Measurements from ENCODE around the gene EPHA3. TPM values are rescaled to one million over a fixed set of nuclear protein-coding genes. Genes with fewer than 3 reads are reported as not detected.

EPHA3 gene
- polyA plus RNA-seq (ENCODE audit: insufficient read length in 4 of 4) = 1 to 10 TPM; 3.5 to 6.9 (median 5.8) TPM

DNA sequence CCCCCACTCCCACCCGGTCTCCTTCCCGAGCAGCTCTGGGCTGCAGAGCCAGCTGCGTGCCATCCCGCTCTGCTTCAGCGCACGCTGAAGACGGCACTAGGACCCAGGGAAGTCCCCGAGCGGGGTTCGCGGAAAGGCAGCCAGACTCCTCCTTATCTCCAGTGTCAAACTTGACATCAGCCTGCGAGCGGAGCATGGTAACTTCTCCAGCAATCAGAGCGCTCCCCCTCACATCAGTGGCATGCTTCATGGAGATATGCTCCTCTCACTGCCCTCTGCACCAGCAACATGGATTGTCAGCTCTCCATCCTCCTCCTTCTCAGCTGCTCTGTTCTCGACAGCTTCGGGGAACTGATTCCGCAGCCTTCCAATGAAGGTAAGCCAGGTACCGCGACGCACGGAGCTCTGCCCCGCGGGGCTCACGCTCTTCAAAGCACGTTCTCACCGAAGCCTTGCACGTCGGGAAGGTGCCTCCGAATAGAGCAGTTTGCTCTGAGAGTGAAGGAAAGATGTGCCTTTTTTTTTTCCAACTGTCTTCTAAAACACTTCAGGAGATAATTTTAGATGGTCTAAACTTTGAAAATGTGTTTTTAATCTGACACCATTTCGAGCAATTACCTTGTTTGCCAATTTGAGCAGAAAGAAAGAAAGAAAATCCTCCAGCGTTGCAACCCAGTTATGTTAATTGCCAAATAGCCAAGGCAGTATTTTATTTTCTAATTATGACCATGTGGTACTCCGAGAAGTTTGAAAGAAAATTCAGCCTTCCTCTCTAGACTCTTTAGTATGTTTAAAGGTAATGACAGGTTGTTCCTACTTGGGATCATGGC lies at the start of gene EPHA3:
EPHA3 (plus strand) TSS at position 161 of the 830 bp plus-strand sequence; CDS start at position 289, 128 bp downstream.
- DNase-seq (ENCODE audit: low read depth in 4 of 4, low spot score in 3 of 4) = peak; percentile 55 to 70 (median 62)

DNA sequence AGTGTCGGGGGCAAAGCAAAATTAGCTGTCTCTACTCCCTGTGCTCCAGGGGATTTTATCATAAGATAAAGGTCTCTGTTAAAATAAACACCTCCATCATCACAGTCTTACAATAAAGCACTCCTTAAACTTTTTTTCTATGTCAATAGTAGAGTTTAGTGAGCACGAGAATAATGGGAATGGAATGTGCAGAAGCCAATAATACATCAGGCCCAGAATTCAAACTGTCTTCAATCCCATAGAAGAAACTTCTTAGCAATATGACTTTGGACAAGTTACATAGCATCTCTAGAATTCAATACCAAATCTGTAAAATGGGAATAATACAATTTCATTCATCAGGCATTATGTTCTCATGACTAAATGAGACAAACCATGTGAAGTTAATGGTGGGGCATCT lies 49.0 kb upstream of the EPHA3 start:
- no peak for DNase-seq (ENCODE audit: low read depth in 4 of 4, low spot score in 3 of 4)

DNA sequence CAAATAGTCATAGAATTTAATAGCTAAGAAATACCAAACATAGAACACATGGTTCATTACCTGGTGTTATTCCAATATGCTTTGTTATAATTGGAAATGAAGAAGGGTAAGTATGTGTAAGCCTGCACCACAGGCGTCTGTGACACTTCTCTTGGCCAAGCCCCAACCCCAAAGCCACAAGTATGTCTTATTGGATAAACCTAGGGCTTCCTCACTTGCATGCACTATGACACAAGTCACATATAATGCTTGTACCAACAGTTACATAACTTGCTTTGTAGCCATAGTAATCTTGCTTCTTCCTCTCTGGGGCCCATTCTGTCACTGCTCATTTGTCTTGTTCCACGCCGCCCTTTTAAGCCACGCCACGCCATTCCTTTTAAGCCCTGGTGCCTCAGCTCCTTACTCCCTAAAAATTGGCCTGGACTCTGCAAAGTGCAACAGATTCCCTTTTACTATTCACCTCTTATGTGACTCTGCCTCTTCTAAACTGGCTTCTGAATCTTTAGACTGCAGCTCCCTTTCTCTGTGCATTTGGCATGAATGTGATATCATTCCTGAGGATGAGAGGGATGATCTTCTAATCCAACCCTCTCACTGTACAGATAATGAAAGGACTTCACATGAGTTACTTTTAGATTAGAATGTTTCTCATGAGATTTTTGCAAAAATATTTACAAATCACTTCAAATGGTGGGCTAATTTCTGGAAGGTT lies 48.1 kb upstream of the EPHA3 start:
- DNase-seq (ENCODE audit: low read depth in 4 of 4, low spot score in 3 of 4) = no peak

DNA sequence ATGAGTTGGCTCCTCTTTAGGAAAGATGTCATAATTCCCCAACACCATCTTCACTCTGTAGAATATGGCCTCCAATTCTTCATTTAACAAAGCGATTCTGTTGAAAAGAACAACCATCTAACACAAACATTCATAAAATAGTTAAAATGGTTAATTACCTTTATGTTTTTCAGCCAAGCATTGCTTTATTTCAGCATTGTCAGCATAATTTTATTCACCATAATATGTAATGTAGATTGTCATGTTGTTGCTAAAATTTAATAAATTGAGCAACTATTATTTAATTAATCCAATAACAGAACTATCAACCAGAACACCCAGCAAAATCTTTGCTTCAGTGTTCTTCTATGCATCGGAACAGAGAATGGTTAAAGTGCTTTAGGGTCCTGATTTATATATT lies 46.2 kb upstream of the EPHA3 start:
- no peak for DNase-seq (ENCODE audit: low read depth in 4 of 4, low spot score in 3 of 4)

DNA sequence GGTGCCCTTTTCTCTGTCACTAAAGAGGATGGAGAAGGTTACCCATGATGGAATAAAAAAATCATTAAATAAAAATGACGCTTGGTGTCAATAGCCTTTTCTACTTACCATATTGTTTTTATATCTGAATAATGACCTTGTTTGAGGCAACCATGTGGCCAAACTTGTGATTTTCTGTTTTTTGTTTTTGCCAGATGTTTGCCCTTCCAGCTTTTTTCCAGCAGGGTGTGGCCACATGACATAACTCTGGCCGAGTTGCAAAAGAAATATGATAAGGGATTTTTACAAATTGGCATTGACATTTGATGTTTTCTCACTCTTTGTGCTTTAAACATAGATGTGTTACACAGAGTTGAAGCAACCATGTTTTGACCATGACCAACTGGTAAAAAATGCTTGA lies 39.7 kb upstream of the EPHA3 start:
- no peak for DNase-seq (ENCODE audit: low read depth in 4 of 4, low spot score in 3 of 4)

DNA sequence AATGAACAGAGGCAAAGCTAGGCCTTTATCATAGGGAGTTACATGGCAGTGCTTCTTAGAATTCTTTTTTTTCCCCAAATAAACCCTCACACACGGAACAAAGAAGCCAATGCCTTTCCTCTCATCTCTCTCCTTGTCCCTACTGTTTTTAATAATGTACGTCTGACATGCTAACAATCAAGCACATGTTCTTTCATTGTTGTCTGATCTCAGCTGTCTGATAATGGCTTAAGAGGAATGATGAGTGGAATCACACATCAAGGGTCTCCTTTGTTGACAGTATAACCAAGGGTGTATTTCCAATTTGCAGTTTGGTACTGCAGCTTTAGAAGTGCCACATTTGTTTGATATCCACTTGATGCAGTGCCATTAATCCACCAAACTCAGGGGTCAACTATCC lies 34.8 kb upstream of the EPHA3 start:
- DNase-seq (ENCODE audit: low read depth in 4 of 4, low spot score in 3 of 4) = no peak

DNA sequence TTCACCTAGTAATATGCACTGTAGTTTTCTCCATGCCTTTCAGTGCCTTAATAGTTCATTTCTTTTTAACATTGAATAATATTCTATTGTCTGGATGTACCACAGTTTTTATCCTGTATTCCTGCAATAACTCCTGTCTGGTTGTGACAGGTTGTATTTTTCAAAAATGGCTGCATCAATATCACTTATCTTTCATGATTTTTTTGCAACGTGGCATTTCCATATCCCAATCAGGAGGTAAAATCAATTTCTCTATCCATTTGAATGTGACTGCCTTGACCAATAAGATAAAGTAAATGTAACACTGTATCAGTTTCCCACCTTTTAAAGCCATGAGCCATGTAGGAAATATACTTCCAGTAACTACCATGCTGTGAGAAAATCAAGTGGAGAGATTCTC lies 27.5 kb upstream of the EPHA3 start:
- DNase-seq (ENCODE audit: low read depth in 4 of 4, low spot score in 3 of 4) = no peak

DNA sequence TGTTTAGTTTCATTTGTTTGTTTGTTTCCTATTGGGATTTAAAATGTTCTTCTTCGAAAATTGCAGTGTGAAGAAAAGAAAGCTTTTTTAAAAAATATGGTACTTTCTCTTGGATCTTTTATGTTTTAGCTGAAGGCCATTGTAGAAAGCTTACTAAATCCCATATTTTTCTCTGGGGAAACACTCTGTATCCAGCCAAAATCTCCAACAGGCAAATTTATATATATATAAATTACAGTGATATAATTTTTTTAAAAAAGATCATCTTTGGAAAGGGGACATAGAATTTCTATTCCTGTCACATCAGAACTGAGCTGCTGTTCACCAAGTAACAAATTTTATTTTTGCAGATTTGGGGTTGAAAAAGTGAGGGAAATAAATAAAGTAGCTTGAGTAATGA lies 19.6 kb upstream of the EPHA3 start:
- DNase-seq (ENCODE audit: low read depth in 4 of 4, low spot score in 3 of 4) = no peak

DNA sequence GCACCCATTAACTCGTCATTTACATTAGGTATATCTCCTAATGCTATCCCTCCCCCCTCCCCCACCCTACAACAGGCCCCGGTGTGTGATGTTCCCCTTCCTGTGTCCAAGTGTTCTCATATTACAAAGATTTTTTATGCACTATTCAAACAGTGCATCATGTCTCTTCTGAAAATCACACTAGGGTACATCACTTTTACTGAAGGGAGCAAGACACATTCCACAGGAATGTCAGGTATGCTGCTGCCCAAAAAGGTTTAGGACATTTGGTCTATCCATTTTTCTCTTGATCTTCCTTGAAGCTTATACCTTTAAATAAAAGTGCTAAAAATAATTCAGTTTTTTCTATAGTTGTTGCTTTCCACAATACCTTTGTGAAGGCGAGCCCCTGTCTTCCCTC lies 9.2 kb upstream of the EPHA3 start:
- DNase-seq (ENCODE audit: low read depth in 4 of 4, low spot score in 3 of 4) = no peak

DNA sequence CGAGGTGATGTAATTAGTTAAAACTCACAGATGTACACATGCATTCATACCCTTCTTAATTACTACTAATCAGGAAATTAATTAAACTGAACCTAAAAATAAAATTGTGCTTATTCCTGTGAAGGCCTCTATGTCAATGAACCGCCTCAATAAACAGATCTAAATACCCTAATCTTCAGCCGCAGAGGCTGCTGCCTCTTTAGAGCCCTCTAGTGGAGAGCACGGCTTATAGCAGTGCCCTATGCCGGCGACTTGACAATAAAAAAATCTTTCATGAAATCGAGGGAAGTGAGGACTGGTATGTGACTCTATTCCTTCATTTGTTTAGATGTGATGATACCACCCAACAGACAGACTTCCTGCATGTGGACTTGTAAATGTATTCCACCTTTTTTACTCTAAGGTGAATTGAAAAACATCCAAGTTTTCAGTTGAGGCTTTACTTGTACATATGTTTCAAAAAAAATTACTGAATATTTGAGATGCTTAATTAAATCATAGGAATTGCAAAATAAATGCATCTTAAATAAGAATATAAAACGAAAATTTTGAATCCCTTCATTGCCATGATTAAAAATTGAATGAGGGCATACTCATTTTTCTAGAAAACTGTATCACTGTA lies 8.3 kb upstream of the EPHA3 start:
- DNase-seq (ENCODE audit: low read depth in 4 of 4, low spot score in 3 of 4) = no peak

DNA sequence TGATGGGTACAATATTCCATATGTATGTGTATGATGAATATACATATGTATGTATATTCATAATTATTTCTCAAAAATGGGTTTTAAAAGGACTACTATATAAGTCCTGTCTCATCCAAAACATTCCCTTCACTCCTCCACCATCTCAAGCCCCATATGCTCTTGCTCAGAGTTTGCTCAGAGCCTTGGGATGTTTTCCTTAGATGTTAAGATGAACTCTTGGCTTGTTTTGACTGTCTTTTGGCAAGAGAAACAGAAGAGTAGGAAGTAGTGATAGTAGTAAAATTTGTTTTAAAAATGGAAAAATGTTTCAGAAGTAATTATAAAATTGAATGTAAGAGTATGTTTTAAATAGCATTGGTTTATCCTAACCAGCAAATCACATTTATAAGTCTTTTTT lies 6.2 kb upstream of the EPHA3 start:
- DNase-seq (ENCODE audit: low read depth in 4 of 4, low spot score in 3 of 4) = no peak

DNA sequence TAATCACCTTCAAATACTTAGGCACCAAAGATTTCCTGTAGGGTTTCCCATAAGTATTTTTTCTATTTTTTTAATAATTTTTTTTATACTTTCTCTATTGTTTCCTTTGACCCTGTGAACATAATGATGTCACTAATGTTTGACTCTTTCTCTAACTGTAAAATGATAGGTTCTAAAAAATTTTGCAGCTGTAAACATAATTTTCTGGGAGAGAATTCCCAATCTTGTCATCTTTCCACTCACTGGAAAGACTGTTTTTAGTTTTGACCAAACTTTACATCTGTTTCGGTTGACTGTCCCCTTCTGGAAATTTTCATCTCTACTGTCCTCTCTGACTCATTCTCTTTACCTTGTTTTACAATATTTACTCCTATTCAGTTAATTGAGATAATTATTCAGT lies 5.5 kb upstream of the EPHA3 start:
- no peak for DNase-seq (ENCODE audit: low read depth in 4 of 4, low spot score in 3 of 4)

DNA sequence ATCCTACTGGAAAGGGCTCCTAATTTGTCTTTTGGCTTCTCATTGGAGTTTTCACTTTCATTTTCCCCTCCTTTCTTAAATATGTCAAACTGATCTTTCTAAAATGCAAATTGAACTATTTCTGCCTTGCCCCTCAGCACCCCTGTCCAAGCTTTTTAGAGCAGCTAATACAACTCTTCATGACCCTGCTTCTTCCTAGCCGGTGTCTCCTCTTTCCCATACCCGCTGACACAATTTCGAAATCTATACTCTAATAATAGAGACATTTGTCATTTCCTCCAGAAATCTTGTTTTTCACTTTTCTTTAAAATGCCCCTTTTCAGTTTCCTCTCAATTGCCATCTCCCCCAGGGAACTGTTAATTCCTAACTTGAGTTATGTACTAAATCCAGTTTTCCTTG lies 2.9 kb upstream of the EPHA3 start:
- DNase-seq (ENCODE audit: low read depth in 4 of 4, low spot score in 3 of 4) = no peak

DNA sequence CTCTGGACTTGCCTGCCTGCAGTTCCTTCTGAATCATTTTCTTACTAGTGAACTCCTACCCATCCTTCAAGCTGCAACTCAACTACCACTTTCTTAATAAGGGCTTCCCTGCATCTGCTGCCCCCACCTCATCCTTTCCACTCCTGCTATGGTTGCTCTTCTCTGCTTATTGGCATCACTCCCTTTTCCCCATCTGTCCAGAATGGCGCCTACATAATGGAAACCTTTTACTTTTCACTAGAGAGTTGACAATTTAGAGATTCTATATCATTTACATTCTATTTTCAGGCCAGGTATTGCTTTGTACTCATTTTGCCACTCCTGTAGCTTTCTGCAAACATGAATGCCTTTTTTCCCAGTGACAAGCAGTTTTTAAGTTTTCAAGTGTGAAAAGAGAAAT lies 1.9 kb upstream of the EPHA3 start:
- DNase-seq (ENCODE audit: low read depth in 4 of 4, low spot score in 3 of 4) = no peak

DNA sequence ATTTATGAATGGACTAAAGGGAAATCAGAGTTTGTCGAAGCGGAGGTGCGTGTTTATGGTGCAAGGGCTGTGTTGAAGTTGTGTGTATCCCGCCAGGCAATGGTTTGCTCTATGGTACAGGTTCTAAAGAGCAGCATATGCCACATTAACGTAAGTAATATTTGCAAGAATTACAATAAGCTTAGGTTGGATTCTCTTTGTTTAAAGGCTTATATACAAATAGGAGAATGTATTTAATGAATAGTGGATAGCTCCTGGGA lies 800 bp downstream of the EPHA3 start:
- DNase-seq (ENCODE audit: low read depth in 4 of 4, low spot score in 3 of 4) = no peak

DNA sequence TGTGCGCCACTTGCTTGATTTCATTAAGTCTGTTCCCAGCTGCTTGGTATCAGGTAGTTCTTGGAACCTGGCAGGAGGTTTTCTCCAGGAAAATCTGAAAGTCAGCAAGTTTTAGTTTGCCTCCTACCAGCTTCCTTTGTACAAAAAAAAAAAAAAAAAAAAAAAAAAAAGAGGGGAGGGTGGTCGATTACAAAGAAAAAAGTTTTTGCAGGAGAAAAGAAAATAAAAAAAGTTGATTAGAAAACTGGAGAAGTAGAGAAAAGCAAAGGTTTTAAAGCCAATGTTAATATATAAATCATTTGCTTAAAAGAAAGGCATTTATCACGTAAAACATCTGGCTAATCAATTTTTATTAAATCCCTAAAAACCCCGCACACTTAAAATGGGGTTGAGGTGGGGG lies 5.9 kb downstream of the EPHA3 start:
- DNase-seq (ENCODE audit: low read depth in 4 of 4, low spot score in 3 of 4) = no peak

DNA sequence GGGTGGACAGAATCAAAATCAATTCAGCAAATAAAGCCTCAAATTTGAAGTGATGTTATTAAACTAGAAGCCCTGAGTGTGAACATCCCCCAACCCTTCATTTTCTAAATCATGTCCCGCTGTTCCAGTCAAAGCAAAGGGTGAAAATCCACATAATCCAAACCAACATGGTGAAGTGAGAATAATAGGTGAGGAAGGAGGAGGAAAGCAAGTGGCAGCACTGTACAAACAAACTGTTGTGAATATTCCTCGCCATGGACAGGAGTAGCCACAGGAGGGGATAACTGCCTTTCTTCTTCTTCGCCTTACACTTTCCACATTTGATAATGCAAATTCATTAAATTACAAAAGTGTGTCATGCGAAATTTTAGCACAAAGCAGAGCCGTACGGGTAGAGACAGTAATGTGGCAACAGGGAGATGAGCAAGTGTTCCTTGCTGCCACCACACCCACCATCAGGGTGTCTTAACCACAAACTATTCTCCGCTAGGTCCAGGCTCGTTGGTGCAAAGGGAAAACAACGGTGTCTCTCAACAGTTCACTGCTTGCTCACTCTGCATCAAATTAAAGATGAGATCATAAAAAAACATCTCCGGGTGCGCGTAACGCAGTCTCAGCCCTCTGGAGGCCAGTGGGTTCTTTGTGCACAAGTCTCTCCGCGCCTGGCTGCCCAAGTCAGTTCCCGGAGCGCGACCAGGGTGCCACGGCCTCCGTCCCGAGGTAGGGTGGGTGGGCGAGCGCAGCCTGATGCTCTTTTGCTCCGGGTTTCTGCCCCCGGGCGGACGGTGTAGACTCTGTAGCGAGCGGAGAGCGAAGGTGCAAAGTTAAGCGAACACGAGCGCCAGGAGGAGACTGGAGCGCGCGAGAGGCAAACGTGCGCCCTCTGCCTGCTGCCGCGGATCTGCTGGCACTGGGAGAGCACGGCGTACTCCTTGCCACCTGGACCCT lies 6.7 kb downstream of the EPHA3 start:
- peak; percentile 60 to 62 (median 61) for DNase-seq (ENCODE audit: low read depth in 4 of 4, low spot score in 3 of 4)

DNA sequence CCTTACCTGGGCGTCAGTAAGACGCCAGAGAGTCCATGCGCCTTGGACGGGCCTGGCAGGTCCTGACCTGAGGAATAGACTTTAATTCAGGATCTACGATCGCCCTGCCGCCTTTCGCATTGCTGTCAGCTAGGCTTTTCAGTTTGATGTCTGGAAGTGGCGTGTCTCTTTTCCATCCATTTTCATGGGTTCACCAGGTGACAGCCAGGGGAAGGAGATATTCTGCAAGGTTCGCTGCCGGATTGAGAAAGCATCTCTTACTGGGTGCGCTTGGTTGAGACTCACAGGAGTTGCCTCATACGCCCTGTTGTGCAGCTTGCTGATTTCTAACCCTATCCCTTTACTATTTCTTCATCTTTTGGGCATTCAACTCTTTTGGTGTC lies 7.4 kb downstream of the EPHA3 start:
- no peak for DNase-seq (ENCODE audit: low read depth in 4 of 4, low spot score in 3 of 4)

DNA sequence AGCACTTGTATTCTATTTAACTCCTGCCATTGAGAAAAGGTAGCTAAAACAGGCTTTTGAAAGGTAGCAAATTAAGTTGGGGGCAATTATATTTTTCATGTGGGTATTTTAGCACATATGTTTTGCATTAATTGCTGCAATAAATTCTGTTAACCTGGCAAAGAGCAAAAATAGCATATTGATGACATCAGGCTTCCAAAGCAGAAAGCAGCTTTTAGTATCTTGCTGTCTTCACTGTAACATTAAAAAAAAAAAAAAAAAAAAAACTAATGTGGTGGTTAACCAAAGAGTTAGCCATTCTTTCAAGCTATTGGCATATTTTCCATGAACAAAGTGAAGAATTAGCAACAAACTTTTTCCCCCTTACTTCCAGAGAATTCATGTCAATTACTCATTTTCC lies 9.1 kb downstream of the EPHA3 start:
- DNase-seq (ENCODE audit: low read depth in 4 of 4, low spot score in 3 of 4) = no peak

DNA sequence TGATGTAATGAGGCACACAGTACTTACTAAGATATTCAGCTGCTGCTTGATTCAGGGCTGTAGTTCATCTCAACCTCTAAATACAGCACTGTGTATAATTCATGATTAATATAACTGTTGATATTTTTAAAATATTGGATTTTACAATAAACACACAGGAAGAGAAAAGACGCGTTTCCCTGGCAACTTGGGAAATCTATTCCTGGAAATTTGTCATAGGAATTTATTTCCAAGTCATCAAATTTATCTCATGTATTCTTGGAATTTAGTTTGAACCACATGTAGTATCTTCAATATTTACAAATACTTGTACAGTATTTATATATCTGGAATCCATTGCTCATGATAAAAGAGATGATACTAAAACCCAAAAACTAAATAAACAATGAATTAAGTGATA lies 30.6 kb downstream of the EPHA3 start:
- DNase-seq (ENCODE audit: low read depth in 4 of 4, low spot score in 3 of 4) = no peak

DNA sequence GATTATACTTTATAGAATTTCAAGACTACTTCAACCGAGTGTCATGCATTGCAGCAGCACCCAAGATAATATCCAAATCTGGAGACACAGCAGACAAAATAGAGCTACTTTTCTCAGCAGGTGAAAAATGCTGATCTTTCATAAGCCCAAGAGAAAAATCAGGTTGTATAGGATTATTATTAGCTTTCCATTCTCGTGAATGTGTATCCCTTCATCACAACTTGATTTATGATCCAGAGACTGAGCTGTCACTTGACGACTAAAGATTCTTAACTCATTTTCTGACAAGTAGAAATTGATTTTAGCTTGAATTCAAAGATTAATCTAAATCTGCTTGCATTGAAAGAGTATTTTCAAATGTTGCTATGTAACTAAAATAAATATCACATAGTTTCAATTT lies 32.4 kb downstream of the EPHA3 start:
- no peak for DNase-seq (ENCODE audit: low read depth in 4 of 4, low spot score in 3 of 4)
